Nephron progenitor cell (in vitro differentiated cells): ENCODE results near the gene PIP4P1.

Experiments
- DNase-seq: peaks from one replicate; pipeline ENCODE4 v3.0.0; 2021
- H3K27ac Mint-ChIP-seq: 2 replicates; pipeline ENCODE4 v1.8.0; 2021; ENCODE audit warnings: mild to moderate bottlenecking, moderate library complexity, mixed read lengths
- H3K27me3 Mint-ChIP-seq: 2 replicates; pipeline ENCODE4 v1.8.0; 2021; ENCODE audit warnings: mild to moderate bottlenecking, low read depth, mixed read lengths; ENCODE audit not compliant: poor library complexity
- H3K36me3 Mint-ChIP-seq: 2 replicates; pipeline ENCODE4 v1.8.0; 2021; ENCODE audit warnings: low read depth, mixed read lengths
- H3K4me1 Mint-ChIP-seq: 2 replicates; pipeline ENCODE4 v1.8.0; 2021; ENCODE audit warnings: mixed read lengths
- H3K4me3 Mint-ChIP-seq: 2 replicates; pipeline ENCODE4 v1.8.0; 2021; ENCODE audit warnings: mild to moderate bottlenecking, moderate library complexity, mixed read lengths
- H3K9me3 Mint-ChIP-seq: 2 replicates; pipeline ENCODE4 v1.8.0; 2021; ENCODE audit warnings: mild to moderate bottlenecking, moderate library complexity, mixed read lengths
- CTCF ChIP-seq: fragments of 200-600 bp; sonication (generic); IDR thresholded peaks from 2 replicates; pipeline ENCODE4 v1.5.0; 2021; ENCODE audit warnings: antibody characterized with exemption

Gene PIP4P1

DNA sequence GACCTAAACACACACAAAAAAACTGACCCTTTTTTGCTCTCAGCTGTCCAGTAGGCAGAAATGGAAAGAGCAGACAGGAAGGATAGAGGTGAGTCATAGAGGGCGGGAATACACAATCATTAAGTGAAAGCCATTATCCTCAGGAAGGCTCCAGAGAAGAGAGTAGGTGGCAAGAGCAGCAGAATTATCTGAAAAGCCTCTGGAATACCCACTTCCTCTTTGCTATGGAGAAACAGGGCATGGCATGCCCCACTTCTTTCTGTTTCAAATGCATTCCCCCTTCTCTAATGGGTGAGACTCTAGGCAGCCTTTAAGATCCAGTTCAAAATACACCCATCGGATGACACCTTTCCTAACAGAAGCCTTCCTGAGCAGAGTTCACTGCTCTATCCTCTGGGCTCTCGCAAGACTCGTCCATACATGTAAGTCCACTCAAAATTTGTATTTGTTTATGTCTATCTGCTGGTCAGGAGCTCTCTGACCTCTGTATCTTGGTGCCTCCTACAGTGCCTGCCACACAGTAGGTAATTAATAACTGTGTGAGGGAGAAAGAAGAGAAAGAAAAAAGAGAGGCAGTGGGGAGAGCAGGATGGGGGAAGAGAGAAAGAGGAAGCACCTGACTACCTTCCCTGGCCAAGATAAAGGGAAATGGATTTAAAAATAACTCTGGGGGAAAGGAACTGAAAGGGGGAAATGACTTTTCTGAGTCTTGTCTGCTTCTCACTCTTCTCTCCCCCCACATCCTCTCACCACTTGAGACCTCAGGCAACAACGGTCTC is 33.8 kb downstream of the PIP4P1 start:
- no peak for TF ChIP-seq CTCF
- Mint-ChIP-seq H3K27me3 (peaks cover 6% of the 10 kb centered on the region), H3K9me3 (no peaks in the 10 kb centered on the region), H3K4me1 (peaks cover 14% of the 10 kb centered on the region), H3K36me3 (no peaks in the 10 kb centered on the region), H3K27ac (no peak overlapping the region), H3K4me3 (no peak overlapping the region)
- DNase-seq, result no peak

DNA sequence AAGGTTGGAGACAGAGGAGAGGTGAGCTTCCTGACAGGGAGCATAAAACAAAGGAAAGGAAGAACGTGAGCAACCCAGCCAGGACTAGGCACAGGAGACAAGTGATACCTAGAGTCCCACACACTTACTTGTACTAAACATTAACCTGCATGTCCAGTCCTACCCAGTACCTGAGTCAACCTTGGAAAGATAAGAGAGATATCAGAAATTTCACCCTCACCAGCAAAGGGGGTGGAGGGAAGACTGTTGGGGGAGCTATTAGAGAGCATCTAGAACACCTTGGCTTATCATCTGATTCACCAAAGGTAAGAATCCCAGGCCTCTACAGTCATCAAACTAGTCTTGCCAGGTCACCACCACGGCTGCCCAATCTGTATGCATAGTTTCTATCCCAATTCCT is 36.4 kb downstream of the PIP4P1 start:
- Mint-ChIP-seq H3K4me1 (peaks cover 14% of the 10 kb centered on the region), H3K4me3 (no peak overlapping the region), H3K27me3 (peaks cover 6% of the 10 kb centered on the region), H3K36me3 (no peaks in the 10 kb centered on the region), H3K27ac (no peak overlapping the region), H3K9me3 (no peaks in the 10 kb centered on the region)
- no peak for DNase-seq
- no peak for TF ChIP-seq CTCF

DNA sequence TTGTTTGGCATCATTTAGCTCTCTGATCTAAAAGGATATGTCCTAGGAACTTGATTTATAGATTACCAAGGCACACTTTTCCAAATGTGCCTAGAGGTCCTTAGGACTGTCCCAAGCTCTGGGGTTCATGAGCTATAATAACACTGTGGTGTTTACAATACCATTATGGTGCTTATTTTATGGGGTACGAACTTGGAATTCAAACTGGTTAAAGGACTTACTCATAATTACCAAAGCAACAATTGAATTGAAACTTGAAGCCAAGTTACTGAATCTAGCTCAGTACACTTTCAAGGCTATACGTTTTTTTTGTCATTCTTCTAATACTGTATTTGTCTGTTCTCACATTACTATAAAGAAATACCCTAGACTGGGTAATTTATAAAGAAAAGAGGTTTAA is 38.3 kb downstream of the PIP4P1 start:
- peaks cover 11% of the 10 kb centered on the region for H3K4me1 Mint-ChIP-seq
- H3K27me3 Mint-ChIP-seq, result peaks cover 6% of the 10 kb centered on the region
- H3K27ac Mint-ChIP-seq, result no peak overlapping the region
- TF ChIP-seq CTCF, result no peak
- H3K9me3 Mint-ChIP-seq, result no peaks in the 10 kb centered on the region
- no peak for DNase-seq
- H3K36me3 Mint-ChIP-seq, result no peaks in the 10 kb centered on the region
- H3K4me3 Mint-ChIP-seq, result no peak overlapping the region

DNA sequence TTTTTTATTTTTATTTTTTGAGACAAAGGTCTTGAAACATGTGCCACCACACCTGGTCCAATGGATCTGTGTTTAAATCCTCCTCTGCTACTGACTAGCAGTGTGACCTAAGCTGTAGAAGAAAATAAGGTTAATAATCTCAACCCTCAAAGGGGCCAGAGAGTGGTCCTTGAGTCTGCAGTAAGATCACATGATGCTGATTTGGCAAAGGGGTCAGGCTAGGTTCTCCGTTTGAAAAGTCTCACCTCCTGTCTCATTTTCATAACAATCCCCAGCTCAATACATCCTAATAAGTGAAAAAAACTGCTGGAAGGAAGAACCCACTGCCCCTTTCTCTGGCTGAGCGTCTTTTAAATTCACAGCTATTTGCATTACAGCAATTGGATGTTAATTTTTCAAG is 40.0 kb downstream of the PIP4P1 start:
- no peak for TF ChIP-seq CTCF

DNA sequence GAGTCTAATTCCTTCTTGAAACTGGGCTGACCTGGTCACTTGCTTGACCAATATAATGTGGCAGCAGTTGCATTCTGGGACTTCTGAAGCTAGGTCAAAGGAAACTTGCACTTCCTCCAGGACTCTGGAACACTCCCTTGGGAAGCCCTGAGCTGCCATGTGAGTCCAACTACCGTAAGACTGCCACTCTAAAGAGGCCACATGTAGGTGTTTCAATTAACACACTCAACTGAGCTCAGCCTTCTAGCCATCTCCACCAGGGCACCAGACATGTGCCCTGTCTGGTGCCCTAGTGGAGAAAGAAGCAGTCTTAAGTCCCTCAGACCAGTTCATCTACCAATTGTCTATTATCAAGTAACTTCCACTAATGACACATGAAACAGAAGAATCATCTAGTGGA is 41.8 kb downstream of the PIP4P1 start:
- no peak for TF ChIP-seq CTCF
- Mint-ChIP-seq H3K36me3 (no peaks in the 10 kb centered on the region), H3K27me3 (peaks cover 2% of the 10 kb centered on the region), H3K4me1 (peaks cover 14% of the 10 kb centered on the region), H3K4me3 (no peak overlapping the region), H3K27ac (no peak overlapping the region), H3K9me3 (no peaks in the 10 kb centered on the region)
- no peak for DNase-seq

More for the DNA sequence above, 40.0 kb downstream of the PIP4P1 start:
- Mint-ChIP-seq H3K27ac (no peak overlapping the region), H3K9me3 (no peaks in the 10 kb centered on the region), H3K27me3 (peaks cover 6% of the 10 kb centered on the region), H3K36me3 (no peaks in the 10 kb centered on the region), H3K4me3 (no peak overlapping the region), H3K4me1 (peaks cover 4% of the 10 kb centered on the region)
- no peak for DNase-seq

GRCh38 chr14:20418501-20418909 is 42.7 kb downstream of the PIP4P1 start:
- no peak for TF ChIP-seq CTCF
- Mint-ChIP-seq H3K36me3 (no peaks in the 10 kb centered on the region), H3K9me3 (no peaks in the 10 kb centered on the region), H3K27ac (no peak overlapping the region), H3K4me3 (no peak overlapping the region), H3K4me1 (peaks cover 23% of the 10 kb centered on the region), H3K27me3 (peaks cover 2% of the 10 kb centered on the region)
- DNase-seq, result no peak
